ENCODE measurements around the gene CTAG1A. TPM values are rescaled to one million over a fixed set of nuclear protein-coding genes. Genes with fewer than 3 reads are reported as not detected.
"Not testable (repeated sequence)": the region's sequence is repeated elsewhere in the genome, so short reads cannot be mapped to it uniquely, and the experiment has no call there.

Gene CTAG1A
- total and polyA plus RNA-seq, 2 experiments from 2014 or later: not detected

- H3K9me3 Mint-ChIP-seq; H3K27me3 Mint-ChIP-seq (ENCODE audit: insufficient read depth, low read depth, poor library complexity); H3F3A ChIP-seq (replicated peaks; ENCODE audit: low read depth); H3K27ac Mint-ChIP-seq; H4K20me1 ChIP-seq (replicated peaks; ENCODE audit: insufficient read depth); H3K79me2 ChIP-seq (replicated peaks; ENCODE audit: insufficient read depth); ATAC-seq; H3K27me3 ChIP-seq (ENCODE audit: insufficient read depth); H3K4me1 Mint-ChIP-seq; H3K4me3 ChIP-seq; H2AFZ ChIP-seq; DNase-seq (ENCODE audit: low spot score); H3K4me2 ChIP-seq; H3K27ac ChIP-seq (ENCODE audit: low read depth); H3K4me1 ChIP-seq (ENCODE audit: insufficient read depth); H3K9me2 ChIP-seq (ENCODE audit: insufficient read depth); H3K36me3 ChIP-seq (ENCODE audit: insufficient read depth); H3K4me3 Mint-ChIP-seq: not testable (repeated sequence)
- peaks cover 25% of the 10 kb centered on the region for H3K36me3 Mint-ChIP-seq (ENCODE audit: low read depth)
These were observed 44.6 kb upstream of the CTAG1A start for GRCh38 chrX:154540365-154540764.

GRCh38 chrX:154540897-154541535 lies 43.9 kb upstream of the CTAG1A start:
- H3K9me3 Mint-ChIP-seq: no peaks in the 10 kb centered on the region
- Histone ChIP-seq H3K27me3 (ENCODE audit: insufficient read depth) (no peaks in the 10 kb centered on the region), H3K4me1 (ENCODE audit: insufficient read depth) (no peaks in the 10 kb centered on the region), H2AFZ (no peak overlapping the region), H3K27ac (ENCODE audit: low read depth) (no peak overlapping the region), H3K9me2 (ENCODE audit: insufficient read depth) (no peaks in the 10 kb centered on the region), H3F3A (replicated peaks; ENCODE audit: low read depth) (no peaks in the 10 kb centered on the region), H3K4me2 (no peak overlapping the region), H4K20me1 (replicated peaks; ENCODE audit: insufficient read depth) (no peaks in the 10 kb centered on the region), H3K4me3 (no peak overlapping the region), H3K36me3 (ENCODE audit: insufficient read depth) (no peaks in the 10 kb centered on the region), H3K79me2 (replicated peaks; ENCODE audit: insufficient read depth) (0 out of 2 replicates have a peak, but pooled peaks cover 2% of the 10 kb centered on the region)
- H3K27me3 Mint-ChIP-seq (ENCODE audit: insufficient read depth, low read depth, poor library complexity): peaks cover 5% of the 10 kb centered on the region
- H3K4me1 Mint-ChIP-seq: peaks cover 2% of the 10 kb centered on the region
- no peak for DNase-seq (ENCODE audit: low spot score)
- no peak for ATAC-seq
- H3K27ac Mint-ChIP-seq: no peak overlapping the region
- no peak overlapping the region for H3K4me3 Mint-ChIP-seq
- peaks cover 27% of the 10 kb centered on the region for H3K36me3 Mint-ChIP-seq (ENCODE audit: low read depth)
- no peak for TF ChIP-seq NANOG (IDR thresholded peaks at IDR 0.05; ENCODE audit: borderline replicate concordance)
- TF ChIP-seq REST (IDR thresholded peaks at IDR 0.05; ENCODE audit: unreplicated experiment): no peak
- no peak for TF ChIP-seq CREB1 (CRISPR knock-in tag; IDR thresholded peaks at IDR 0.05; ENCODE audit: low read depth)
- no peak for TF ChIP-seq ZNF114 (CRISPR knock-in tag; IDR thresholded peaks at IDR 0.05)
- no peak for TF ChIP-seq ZNF462 (CRISPR knock-in tag; IDR thresholded peaks at IDR 0.05)
- TF ChIP-seq EZH2 (IDR thresholded peaks at IDR 0.05; ENCODE audit: low read depth, unreplicated experiment): no peak
- TF ChIP-seq ETS1 (IDR thresholded peaks at IDR 0.05): no peak
- no peak for TF ChIP-seq CTCF (conservative IDR thresholded peaks at IDR 0.05; ENCODE audit: low read depth in 2 of 2)
- TF ChIP-seq JUNB (IDR thresholded peaks at IDR 0.05; ENCODE audit: unreplicated experiment): no peak

Measured in GM23338 (cell line).